NCI-H2029 (cell line): ENCODE measurements around the gene STKLD1.
A peak's percentile ranks its signal among the peaks of the same experiment; 100 is the strongest.
"Not testable (repeated sequence)": the region's sequence is repeated elsewhere in the genome, so short reads cannot be mapped to it uniquely, and the experiment has no call there.

ENCODE experiments used
- DNase-seq: peaks from one replicate; lab custom pipeline; 2025; lab: John Stamatoyannopoulos, UW

The STKLD1 gene

DNA sequence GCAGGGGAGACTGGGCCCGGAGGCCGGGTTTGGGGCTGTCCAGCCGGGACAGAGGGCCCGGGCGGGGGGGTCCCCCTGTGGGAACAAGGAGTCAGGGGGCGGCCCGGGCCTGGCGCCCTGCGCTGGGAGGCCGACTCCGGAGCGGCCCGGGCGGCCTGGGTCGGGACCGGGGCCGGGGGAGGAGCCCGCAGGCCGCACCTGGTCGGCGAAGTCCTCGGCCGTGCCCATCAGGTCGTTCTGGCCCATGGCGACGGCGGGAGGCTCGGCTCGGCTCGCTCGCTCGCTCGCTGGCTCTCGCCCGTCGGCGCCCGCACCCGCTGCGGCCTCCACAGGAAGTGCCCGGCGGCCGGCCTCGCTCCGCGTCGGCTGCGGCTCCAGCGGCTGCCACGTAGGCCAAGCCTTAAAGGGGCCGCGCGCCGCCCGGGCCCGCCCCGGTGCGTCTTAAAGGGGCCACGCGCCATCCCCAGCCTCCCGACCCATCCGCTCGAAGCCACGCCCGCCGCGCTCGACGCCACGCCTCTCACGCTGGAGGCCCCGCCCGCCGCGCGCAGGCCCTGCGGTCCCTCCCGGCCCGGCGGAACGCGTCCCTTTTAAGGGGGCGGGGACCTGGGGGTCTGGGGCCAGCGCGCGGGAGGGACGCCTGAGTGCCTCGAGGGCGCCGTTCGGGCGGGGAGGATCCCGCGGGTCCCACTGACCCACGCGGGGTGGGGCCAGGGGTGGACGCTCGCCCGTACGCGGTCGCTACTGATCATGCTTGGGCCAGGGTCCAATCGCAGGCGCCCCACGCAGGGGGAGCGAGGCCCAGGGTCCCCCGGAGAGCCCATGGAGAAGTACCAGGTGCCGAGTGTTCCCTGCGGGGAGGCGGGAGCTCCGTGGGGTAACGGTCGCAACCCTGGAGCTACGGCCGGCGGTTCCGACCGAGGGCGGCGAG is at the start of gene STKLD1, which contains the start of gene SURF4:
Gene STKLD1, plus strand, starts transcription at position 643 of the 931 bp plus-strand sequence. Its CDS starts 108 bp downstream, at position 751.
Gene SURF4, minus strand, starts transcription at position 337 of the 931 bp plus-strand sequence. Its CDS starts 91 bp downstream, at position 246.
- DNase-seq = peak; percentile 96

- not testable (repeated sequence) for DNase-seq
Measured at GRCh38 chr9:133327021-133327420, 49.1 kb upstream of the STKLD1 start.

DNA sequence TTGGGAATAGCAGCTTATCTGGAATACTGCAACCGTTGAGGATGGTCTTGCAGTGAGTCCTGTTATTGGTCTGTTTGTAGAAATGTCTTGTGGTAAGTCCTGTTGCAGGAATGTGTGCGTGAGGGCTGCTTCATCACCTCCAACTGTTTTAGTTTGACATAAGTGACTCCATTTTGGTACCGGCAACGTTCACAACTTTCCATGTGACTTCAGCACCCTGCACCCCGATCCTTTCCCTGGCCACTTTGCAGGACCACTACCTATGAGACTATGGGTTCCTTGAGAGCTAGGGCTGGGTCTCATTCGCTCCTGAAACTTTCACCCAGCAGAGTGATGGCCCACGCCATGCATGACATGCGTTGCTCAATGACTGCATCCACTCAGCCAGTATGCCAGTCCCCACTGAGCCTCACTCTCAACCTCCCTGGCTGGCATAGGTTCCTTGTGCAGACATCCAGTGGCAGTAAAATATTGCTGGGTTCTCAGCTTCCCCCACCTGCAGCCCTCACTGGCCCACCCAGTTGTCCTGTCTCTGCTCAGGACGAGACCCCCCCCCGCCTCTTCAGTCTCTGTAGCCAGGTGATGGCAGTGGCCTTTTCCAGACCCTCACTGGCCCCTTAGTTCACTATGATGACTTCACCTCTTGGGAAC is 48.2 kb upstream of the STKLD1 start:
- DNase-seq = no peak

- peak; percentile 24 for DNase-seq
Measured at GRCh38 chr9:133329306-133330156, 46.6 kb upstream of the STKLD1 start.

DNA sequence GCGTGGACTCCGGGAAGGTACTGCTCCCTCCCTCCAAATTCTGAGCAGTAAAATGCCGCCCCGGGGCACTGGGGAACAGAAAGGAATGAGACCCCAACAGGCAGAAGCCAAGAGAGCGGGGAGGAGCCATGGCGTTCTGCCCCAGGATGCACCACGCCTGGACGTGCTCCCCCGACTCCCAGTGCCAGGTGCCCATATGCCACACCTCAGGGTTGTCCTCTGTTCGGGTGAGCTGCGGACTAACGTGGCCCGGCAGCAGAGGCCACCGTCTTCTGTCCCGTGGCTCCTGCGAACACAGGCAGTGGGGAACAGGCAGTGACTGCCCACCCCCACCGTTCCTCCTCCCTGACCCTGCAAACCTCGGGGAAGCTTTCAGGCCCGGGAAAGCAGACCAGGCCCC is 44.9 kb upstream of the STKLD1 start:
- DNase-seq = no peak

DNA sequence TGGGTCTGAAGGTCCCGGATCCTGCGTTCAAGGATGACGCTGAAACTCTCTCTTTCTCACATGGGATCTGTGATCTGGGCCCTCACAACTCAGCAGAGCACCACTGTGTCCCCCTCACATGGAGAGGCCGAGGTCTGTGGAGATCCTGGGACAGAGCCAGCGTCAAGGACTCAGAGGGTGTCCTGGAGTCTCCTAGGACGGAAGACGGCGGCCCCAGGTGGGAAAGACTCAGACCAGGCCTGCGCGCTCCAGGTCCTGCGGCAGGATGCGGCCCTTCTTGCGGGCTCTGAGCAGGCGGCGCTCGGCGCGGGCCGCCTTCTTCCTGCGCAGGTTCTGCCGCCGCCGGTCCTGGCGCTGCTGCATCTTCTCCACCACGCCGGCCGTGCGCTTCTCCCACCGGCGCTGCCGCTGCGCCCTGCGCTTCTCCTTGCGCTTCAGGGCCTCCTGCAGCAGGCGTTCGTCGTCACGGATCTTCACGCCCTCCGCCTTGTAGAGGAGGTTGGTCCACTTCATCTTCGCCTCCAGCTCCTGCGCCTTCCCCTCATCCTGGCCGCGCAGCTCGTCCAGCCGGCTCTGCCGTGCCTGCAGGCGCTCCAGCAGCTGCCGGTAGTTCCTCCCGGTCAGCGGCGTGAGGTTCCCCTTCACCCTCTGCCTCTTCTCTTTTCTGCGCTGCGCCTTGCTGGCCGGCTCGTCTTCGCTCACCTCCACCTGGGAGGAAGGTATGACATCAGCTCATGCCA is 44.4 kb upstream of the STKLD1 start:
- no peak for DNase-seq

GRCh38 chr9:133332381-133332730 is 43.8 kb upstream of the STKLD1 start:
- DNase-seq = no peak

GRCh38 chr9:133333011-133333410 is 43.2 kb upstream of the STKLD1 start:
- no peak for DNase-seq

DNA sequence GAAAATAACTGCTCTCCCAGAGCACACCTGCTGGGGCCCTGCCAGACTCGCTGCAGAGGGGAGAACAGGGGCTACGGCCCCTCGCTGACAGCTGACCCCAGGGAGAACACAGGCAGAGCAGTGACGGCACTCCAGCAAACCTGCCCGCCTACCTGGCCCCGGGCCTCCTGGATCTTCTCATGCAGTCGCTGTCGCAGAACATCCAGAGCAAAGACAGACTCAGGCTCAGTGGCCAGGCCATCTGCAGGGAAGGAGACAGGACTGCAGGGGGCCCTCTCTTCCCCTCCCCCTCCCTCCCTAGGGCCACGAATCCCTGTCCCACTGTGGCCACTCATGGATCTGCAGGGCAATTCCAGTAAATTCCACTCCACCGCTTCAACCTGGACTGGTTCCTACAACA is 42.6 kb upstream of the STKLD1 start:
- DNase-seq = no peak

- DNase-seq = no peak
Measured at GRCh38 chr9:133334161-133334560, 42.0 kb upstream of the STKLD1 start.

GRCh38 chr9:133334888-133335287 is 41.3 kb upstream of the STKLD1 start:
- not testable (repeated sequence) for DNase-seq

- peak; percentile 90 for DNase-seq
Measured at GRCh38 chr9:133335924-133336811, 40.0 kb upstream of the STKLD1 start, which contains the start of gene SURF6. Gene SURF6, minus strand, starts transcription at chr9:133336188. Its CDS starts 56 bp downstream, at chr9:133336132.

DNA sequence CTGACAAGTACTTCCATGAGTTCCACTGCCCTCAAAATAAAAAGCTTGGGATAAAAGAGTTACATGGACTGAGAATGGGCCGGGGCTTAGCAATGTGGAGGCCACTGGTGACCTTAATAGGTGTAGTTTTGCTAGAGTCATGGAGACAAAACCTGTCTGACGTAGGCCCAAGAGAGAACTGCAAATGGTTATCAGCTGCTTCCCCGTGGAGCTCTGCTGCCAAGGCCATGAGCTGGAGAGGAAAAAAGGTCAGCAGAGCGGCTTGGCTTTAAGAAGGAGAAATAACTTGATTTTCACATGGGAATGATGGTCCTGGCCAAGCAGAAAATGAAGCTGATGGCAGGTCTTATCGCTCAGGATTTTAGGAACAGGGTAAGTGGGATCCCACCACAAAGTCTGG is 36.5 kb upstream of the STKLD1 start:
- no peak for DNase-seq

DNA sequence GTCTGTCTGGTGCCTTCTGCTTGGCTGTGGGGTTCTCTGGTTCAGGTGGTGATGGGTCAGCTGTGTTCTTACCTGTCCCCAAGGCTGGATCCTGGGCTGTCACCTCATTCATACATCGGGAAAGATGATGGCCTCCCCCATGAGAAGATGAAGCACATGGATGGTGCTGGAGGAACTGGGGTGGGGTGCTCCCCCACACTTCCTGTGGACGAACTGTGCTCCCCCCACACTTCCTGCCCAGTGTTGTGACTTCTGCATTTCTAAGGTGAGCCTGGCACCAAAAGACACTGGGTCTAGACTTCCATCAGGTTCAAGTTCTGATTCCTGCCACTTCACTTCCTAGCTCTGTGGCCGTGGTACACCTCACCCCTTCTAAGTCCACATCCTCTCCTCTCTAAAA is 35.9 kb upstream of the STKLD1 start:
- DNase-seq = no peak

DNA sequence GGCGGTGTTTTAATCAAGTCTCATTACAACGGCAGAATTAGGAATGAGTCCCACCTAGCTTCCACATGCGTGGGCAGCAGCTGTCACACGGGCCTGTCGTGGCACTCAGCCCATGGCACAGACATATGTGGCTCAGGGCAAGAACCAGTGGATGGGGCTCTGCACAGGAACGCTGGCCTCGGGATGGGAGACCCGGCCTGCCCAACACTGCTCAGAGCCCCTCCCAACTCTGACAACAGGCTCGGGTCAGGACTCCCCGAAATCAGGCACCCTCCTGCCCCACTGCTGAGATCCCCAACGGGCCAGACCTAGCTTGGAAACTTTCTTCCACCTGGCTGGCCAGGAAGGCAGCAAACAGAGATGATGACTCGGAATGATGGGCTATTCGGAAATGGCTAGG is 35.2 kb upstream of the STKLD1 start:
- no peak for DNase-seq

DNA sequence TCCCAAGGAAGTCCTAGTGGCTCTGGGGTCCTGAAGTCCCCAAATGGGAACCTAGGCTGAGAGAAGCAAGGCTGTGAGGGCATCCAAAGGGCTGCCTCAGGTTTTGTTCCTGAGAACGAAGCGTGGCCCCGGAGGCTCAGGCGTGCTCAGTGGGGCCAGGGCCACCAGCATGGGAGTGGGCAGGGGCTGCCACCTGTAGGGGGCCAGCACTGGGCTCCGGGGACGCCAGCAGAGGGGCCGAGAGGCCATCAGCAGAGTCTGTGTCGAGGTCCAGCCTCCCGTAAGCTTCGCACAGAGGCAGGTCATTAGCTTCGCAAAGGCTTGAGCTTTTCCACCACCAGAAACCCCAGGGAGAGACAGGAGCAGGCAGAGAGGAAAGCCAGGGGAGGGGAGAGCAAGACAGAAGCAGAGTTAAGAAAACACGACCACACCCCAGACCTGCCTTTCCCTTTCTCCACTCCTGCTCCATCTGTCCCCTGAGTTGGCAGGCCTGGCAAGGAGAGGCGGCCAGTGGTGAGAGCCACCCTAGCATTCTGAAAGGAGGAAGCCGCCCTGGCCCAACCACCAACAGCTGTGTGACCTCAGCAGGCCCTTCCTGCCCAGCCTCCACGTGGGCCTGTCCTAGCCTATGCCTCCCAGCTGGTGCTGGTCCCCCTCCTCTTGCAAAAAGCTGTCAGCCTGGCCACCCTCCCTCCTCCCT is 34.6 kb upstream of the STKLD1 start:
- DNase-seq = no peak

- DNase-seq = no peak
Measured at GRCh38 chr9:133342069-133342406, 34.1 kb upstream of the STKLD1 start.

- no peak for DNase-seq
Measured at GRCh38 chr9:133342570-133342969, 33.6 kb upstream of the STKLD1 start.

DNA sequence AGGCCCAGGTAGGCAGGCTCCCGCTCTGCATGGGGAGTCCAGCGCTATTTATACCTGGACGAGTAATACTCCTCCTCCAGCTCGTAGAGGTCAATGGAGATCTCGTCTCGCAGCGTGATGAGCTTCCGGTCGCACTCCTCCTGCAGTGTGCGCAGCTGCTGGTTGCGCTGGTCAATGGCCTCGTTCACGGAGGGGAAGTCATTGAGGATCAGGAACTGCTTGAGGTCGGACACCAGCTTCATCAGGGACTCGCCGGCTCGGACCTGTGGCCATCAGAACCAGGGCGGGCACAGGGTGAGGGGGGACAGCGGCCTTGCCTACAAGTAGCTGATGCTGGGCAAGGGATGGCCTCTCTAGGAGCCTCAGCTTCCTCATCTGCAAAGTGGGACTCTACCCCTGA is 32.1 kb upstream of the STKLD1 start:
- DNase-seq = no peak

DNA sequence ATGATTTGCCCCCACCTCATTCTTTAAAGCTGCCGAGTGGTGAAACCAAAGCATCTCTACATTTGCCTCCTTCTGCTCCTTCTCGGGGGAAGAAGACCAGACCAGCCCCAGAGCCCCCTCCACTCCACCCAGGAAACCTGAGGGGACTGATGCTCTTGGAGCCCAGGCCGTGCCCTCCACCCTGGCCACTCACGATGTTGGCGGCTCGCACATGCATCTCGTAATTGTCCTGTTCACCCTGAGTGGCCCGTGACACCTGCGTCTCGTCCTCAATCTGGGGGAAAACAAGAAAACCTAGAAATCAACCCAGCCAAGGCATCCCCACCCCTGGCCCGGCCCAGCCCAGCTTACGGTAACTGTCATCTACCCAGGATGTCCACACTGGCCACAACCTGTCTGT is 31.2 kb upstream of the STKLD1 start:
- DNase-seq = no peak
